OCI-LY7 (cell line): ENCODE results near the gene ZBTB47. TPM values are rescaled to one million over a fixed set of nuclear protein-coding genes. Genes with fewer than 3 reads are reported as not detected.

ENCODE experiments used
- BruUV-seq: library from RNA; stranded (reverse); fragments of 400-500 nt; replicated peaks from 2 replicates; lab custom pipeline; 2021; lab: Mats Ljungman, UMichigan
- CTCF ChIA-PET: fragments of 300-600 bp; sonication (Branson Sonifier 250); formaldehyde crosslinking; loops from one replicate; lab custom pipeline; 2022; ENCODE audit warnings: antibody characterized with exemption; ENCODE audit not compliant: unreplicated experiment; lab: Charles Lee
- POLR2A ChIA-PET: fragments of 300-600 bp; sonication (Branson Sonifier 250); formaldehyde crosslinking; loops from one replicate; lab custom pipeline; 2022; ENCODE audit warnings: antibody characterized with exemption; lab: Charles Lee
- DNase-seq: peaks from one replicate; pipeline ENCODE4 v3.0.0-alpha.2; 2015; ENCODE audit warnings: low spot score
- H2AFZ ChIP-seq: fragments of 200-600 bp; sonication (generic), shearing (Covaris generic); 2 replicates; pipeline ENCODE4 v1.6.1; 2014; ENCODE audit warnings: mild to moderate bottlenecking, antibody characterized with exemption, low read length, moderate library complexity
- H3K27ac ChIP-seq: fragments of 200-600 bp; sonication (generic); 2 replicates; pipeline ENCODE4 v1.5.1; 2014; ENCODE audit warnings: mixed run types, low read depth, mild to moderate bottlenecking, moderate library complexity, low read length, inconsistent platforms; ENCODE audit not compliant: poor library complexity, severe bottlenecking
- H3K36me3 ChIP-seq: fragments of 200-600 bp; sonication (generic); 2 replicates; pipeline ENCODE4 v1.6.1; 2014; ENCODE audit warnings: mild to moderate bottlenecking, antibody characterized with exemption, low read length, moderate library complexity, mixed read lengths; ENCODE audit not compliant: insufficient read depth
- H3K4me1 ChIP-seq: fragments of 200-600 bp; sonication (generic); 2 replicates; pipeline ENCODE4 v1.5.1; 2014; ENCODE audit warnings: mild to moderate bottlenecking, low read length; ENCODE audit not compliant: insufficient read depth, poor library complexity, severe bottlenecking
- H3K4me2 ChIP-seq: fragments of 200-600 bp; sonication (generic); 2 replicates; pipeline ENCODE4 v1.6.1; 2014; ENCODE audit warnings: mild to moderate bottlenecking, low read length
- H3K4me3 ChIP-seq: fragments of 200-600 bp; sonication (generic); 2 replicates; pipeline ENCODE4 v1.5.1; 2014; ENCODE audit warnings: mild to moderate bottlenecking, low read depth, low read length; ENCODE audit not compliant: poor library complexity, severe bottlenecking
- H3K79me2 ChIP-seq: fragments of 200-600 bp; sonication (generic); 2 replicates; pipeline ENCODE4 v1.6.1; 2016; ENCODE audit warnings: low read depth, mild to moderate bottlenecking, low read length, moderate library complexity, mixed read lengths; ENCODE audit not compliant: insufficient read depth
- H3K9me2 ChIP-seq: fragments of 200-600 bp; sonication (generic); 2 replicates; pipeline ENCODE4 v1.6.1; 2016; ENCODE audit warnings: mild to moderate bottlenecking, low read length, mixed read lengths; ENCODE audit not compliant: insufficient read depth
- H3K9me3 ChIP-seq: fragments of 200-600 bp; sonication (generic); 2 replicates; pipeline ENCODE4 v1.6.1; 2014; ENCODE audit warnings: mild to moderate bottlenecking, mixed run types, low read length, mixed read lengths
- H4K20me1 ChIP-seq: fragments of 200-600 bp; sonication (generic); 2 replicates; pipeline ENCODE4 v1.6.1; 2014; ENCODE audit warnings: mild to moderate bottlenecking, antibody characterized with exemption, low read length, moderate library complexity, mixed read lengths; ENCODE audit not compliant: insufficient read depth
- EZH2phosphoT487 ChIP-seq: fragments of 200-600 bp; sonication (generic); IDR thresholded peaks from 2 replicates; pipeline ENCODE4 v1.6.1; 2018; ENCODE audit warnings: low read depth, borderline replicate concordance, mild to moderate bottlenecking, mixed run types, antibody characterized with exemption, low read length, moderate library complexity, mixed read lengths
- intact Hi-C: fragments of 100-400 bp; cut with micrococcal nuclease; formaldehyde crosslinking; loops from one replicate; pipeline ENCODE4 v1.10.0; 2022; ENCODE audit not compliant: unreplicated experiment
- total RNA-seq, 2 experiments: library from RNA; depleted of rRNA in 1 of 2; stranded (reverse); fragments of >200 nt in 1 of 2; shearing (Covaris generic) in 1 of 2; gene quantifications; 2 replicates each; pipeline ENCODE4 v1.2.3, GENCODE V29; 2014 to 2022
- TF ChIP-seq, protein P1 (sequence below): fragments of 200-600 bp; sonication (generic); conservative IDR thresholded peaks from 2 replicates; pipeline ENCODE4 v1.5.1; 2014; ENCODE audit warnings: mild to moderate bottlenecking, antibody characterized with exemption, low read length, moderate library complexity, mixed read lengths

ZBTB47 gene
- total RNA-seq, 2 experiments from 2014 or later = 0.09 TPM; not detected in 1

DNA sequence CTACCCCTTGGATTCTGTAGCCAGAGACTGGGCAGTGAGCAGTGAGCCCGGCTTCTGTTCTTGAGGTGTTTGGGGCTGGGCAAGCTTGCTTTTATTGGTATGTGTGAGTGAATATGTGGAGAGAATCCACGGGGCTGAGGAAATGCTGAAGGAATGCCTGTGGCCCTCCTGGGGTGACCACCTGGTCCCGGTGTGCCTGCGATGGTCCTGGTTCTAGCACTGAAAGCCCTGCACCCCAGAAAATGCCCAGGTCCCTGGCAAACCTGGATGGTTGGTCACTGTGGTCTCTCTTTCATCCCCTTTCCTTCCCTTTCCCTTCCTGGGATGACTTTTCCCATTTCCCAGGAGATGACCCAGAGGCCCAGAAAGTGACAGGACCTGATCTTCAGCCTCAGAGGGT is 4.2 kb downstream of the ZBTB47 start:
- H3K4me2 ChIP-seq = no peak overlapping the region
- no peak overlapping the region for H3K27ac ChIP-seq
- ChIA-PET POLR2A (no interaction called here), CTCF (no interaction called here)
- DNase-seq = no peak
- no TSS peak for BruUV-seq
- intact Hi-C loops = loop anchor here (10.0 kb wide), 1 partner anchor 87 kb away; no protein-coding TSS in a partner anchor
- TF ChIP-seq EZH2phosphoT487 = no peak
- TF ChIP-seq, protein P1, sequence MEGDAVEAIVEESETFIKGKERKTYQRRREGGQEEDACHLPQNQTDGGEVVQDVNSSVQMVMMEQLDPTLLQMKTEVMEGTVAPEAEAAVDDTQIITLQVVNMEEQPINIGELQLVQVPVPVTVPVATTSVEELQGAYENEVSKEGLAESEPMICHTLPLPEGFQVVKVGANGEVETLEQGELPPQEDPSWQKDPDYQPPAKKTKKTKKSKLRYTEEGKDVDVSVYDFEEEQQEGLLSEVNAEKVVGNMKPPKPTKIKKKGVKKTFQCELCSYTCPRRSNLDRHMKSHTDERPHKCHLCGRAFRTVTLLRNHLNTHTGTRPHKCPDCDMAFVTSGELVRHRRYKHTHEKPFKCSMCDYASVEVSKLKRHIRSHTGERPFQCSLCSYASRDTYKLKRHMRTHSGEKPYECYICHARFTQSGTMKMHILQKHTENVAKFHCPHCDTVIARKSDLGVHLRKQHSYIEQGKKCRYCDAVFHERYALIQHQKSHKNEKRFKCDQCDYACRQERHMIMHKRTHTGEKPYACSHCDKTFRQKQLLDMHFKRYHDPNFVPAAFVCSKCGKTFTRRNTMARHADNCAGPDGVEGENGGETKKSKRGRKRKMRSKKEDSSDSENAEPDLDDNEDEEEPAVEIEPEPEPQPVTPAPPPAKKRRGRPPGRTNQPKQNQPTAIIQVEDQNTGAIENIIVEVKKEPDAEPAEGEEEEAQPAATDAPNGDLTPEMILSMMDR = no peak
- no peaks in the 10 kb centered on the region for H3K9me2 ChIP-seq
- H3K4me1 ChIP-seq = peaks cover 5% of the 10 kb centered on the region
- H3K4me3 ChIP-seq = no peak overlapping the region
- H3K79me2 ChIP-seq = no peaks in the 10 kb centered on the region
- no peak overlapping the region for H2AFZ ChIP-seq
- H3K36me3 ChIP-seq = no peaks in the 10 kb centered on the region
- no peaks in the 10 kb centered on the region for H4K20me1 ChIP-seq
- no peaks in the 10 kb centered on the region for H3K9me3 ChIP-seq

DNA sequence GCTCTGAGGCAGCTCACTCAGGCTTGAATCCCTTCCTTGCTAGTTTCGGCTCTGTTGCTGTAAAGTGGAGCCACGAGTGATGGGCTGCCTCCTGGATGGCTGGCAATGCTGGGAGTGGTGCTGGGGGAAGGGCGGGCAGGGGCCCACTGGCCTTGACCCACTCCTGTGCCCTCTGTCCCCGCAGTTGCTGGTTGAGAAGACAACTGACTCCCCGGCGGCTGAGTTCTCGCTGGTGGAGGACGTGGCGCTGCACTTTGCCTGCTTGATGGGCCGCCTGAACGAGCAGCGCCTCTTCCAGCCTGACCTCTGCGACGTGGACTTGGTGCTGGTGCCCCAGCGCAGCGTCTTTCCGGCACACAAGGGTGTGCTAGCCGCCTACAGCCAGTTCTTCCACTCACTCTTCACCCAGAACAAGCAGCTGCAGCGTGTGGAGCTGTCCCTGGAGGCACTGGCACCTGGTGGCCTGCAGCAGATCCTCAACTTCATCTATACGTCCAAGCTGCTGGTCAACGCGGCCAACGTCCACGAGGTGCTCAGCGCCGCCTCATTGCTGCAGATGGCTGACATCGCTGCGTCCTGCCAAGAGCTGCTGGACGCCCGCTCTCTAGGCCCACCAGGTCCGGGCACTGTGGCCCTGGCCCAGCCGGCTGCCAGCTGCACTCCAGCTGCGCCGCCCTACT is 4.7 kb downstream of the ZBTB47 start:
- H3K4me3 ChIP-seq = no peak overlapping the region
- BruUV-seq = no TSS peak
- no peaks in the 10 kb centered on the region for H3K9me3 ChIP-seq
- no peaks in the 10 kb centered on the region for H3K9me2 ChIP-seq
- H3K4me1 ChIP-seq = peaks cover under 1% of the 10 kb centered on the region
- H2AFZ ChIP-seq = no peak overlapping the region
- H3K79me2 ChIP-seq = no peaks in the 10 kb centered on the region
- ChIA-PET CTCF (no interaction called here), POLR2A (no interaction called here)
- H3K27ac ChIP-seq = no peak overlapping the region
- TF ChIP-seq, protein P1 = no peak
- no peak for TF ChIP-seq EZH2phosphoT487
- no peak for DNase-seq
- no peak overlapping the region for H3K4me2 ChIP-seq
- H4K20me1 ChIP-seq = no peaks in the 10 kb centered on the region
- no peaks in the 10 kb centered on the region for H3K36me3 ChIP-seq
- intact Hi-C loops = loop anchor here (10.0 kb wide), 1 partner anchor 87 kb away; no protein-coding TSS in a partner anchor

DNA sequence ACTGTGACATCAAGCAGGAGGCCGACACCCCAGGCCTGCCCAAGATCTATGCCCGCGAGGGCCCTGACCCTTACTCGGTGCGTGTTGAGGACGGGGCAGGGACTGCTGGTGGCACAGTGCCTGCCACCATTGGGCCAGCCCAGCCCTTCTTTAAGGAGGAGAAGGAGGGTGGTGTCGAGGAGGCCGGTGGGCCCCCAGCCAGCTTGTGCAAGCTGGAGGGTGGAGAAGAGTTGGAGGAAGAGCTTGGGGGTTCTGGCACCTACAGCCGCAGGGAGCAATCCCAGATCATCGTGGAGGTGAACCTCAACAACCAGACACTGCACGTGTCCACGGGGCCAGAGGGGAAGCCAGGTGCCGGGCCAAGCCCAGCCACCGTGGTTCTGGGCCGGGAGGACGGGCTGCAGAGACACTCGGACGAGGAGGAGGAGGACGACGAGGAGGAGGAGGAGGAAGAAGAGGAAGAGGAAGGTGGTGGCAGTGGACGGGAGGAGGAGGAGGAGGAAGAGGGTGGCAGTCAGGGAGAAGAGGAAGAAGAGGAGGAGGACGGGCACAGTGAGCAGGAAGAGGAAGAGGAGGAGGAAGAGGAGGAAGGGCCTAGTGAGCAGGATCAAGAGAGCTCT is 5.4 kb downstream of the ZBTB47 start:
- intact Hi-C loops = loop anchor here (10.0 kb wide), 1 partner anchor 86 kb away; no protein-coding TSS in a partner anchor
- Histone ChIP-seq H2AFZ (no peak overlapping the region), H3K27ac (no peak overlapping the region), H4K20me1 (no peaks in the 10 kb centered on the region), H3K9me3 (no peaks in the 10 kb centered on the region), H3K36me3 (no peaks in the 10 kb centered on the region), H3K4me1 (no peaks in the 10 kb centered on the region), H3K9me2 (no peaks in the 10 kb centered on the region), H3K4me2 (no peak overlapping the region), H3K79me2 (no peaks in the 10 kb centered on the region), H3K4me3 (no peak overlapping the region)
- ChIA-PET CTCF (no interaction called here), POLR2A (interaction anchor here (0.7 kb wide), 1 partner anchor 83 kb away, joined by 3 read pairs; no protein-coding TSS in a partner anchor)
- DNase-seq = no peak
- TF ChIP-seq, protein P1 = no peak
- no peak for TF ChIP-seq EZH2phosphoT487
- BruUV-seq = no TSS peak
